Smooth muscle cell of the brain vasculature (primary cell): ENCODE measurements around the gene ZBTB42.

ENCODE experiments used
- DNase-seq: peaks from one replicate; pipeline ENCODE4 v3.0.0-alpha.2; 2012; ENCODE audit warnings: low read depth, low spot score

Gene ZBTB42

GRCh38 chr14:104800771-104801519 lies at the start of gene ZBTB42:
Gene ZBTB42 (plus strand): TSS chr14:104801101. CDS start chr14:104801198, 97 bp downstream.
- no peak for DNase-seq

- no peak for DNase-seq
Observed at GRCh38 chr14:104751539-104752422, 49.1 kb upstream of the ZBTB42 start.

- no peak for DNase-seq
Observed at GRCh38 chr14:104752423-104752734, 48.5 kb upstream of the ZBTB42 start.

GRCh38 chr14:104752735-104753527 lies 48.0 kb upstream of the ZBTB42 start, which contains the start of gene SIVA1:
Gene SIVA1 (plus strand): TSS chr14:104753147. CDS start chr14:104753202, 55 bp downstream.
- peak; percentile 100 for DNase-seq

- no peak for DNase-seq
Observed at GRCh38 chr14:104753528-104754212, 47.2 kb upstream of the ZBTB42 start.

- DNase-seq = no peak
Observed at GRCh38 chr14:104754213-104754851, 46.6 kb upstream of the ZBTB42 start.

GRCh38 chr14:104755621-104756020 lies 45.3 kb upstream of the ZBTB42 start:
- no peak for DNase-seq

GRCh38 chr14:104756477-104757237 lies 44.2 kb upstream of the ZBTB42 start:
- no peak for DNase-seq

- DNase-seq = no peak
Observed at GRCh38 chr14:104757238-104757585, 43.7 kb upstream of the ZBTB42 start.

GRCh38 chr14:104757681-104758392 lies 43.1 kb upstream of the ZBTB42 start:
- no peak for DNase-seq

- no peak for DNase-seq
Observed at GRCh38 chr14:104758981-104759969, 41.6 kb upstream of the ZBTB42 start.

GRCh38 chr14:104765517-104765916 lies 35.4 kb upstream of the ZBTB42 start:
- no peak for DNase-seq

GRCh38 chr14:104766256-104766862 lies 34.5 kb upstream of the ZBTB42 start:
- DNase-seq = no peak

- no peak for DNase-seq
Observed at GRCh38 chr14:104766863-104767633, 33.9 kb upstream of the ZBTB42 start.

GRCh38 chr14:104767634-104767918 lies 33.3 kb upstream of the ZBTB42 start:
- DNase-seq = no peak

GRCh38 chr14:104768437-104769323 lies 32.2 kb upstream of the ZBTB42 start:
- DNase-seq = peak; percentile 59
